GM12891 (cell line): Measurements from ENCODE around the gene PLGRKT.

Experiments
- POLR2AphosphoS5 ChIP-seq: IDR thresholded peaks from 2 replicates; pipeline ENCODE4 v1.6.1; 2011; ENCODE audit warnings: low read depth, low read length, control low read depth
- TAF1 ChIP-seq: IDR thresholded peaks from 2 replicates; pipeline ENCODE4 v1.6.1; 2011; ENCODE audit warnings: low read depth, low read length, control low read depth

GRCh38 chr9:5447337-5447736 lies 9.6 kb upstream of the PLGRKT start:
- TF ChIP-seq POLR2AphosphoS5 (no peak), TAF1 (no peak)
